ENCODE data around the gene MTMR11. TPM values are rescaled to one million over a fixed set of nuclear protein-coding genes. Genes with fewer than 3 reads are reported as not detected.

The MTMR11 gene
- total RNA-seq, 1 donor from 2014 or later, result 1.1 TPM

GRCh38 chr1:149927563-149928400 lies 8.9 kb downstream of the MTMR11 start, which contains the start of gene SF3B4:
SF3B4 (minus strand) TSS chr1:149927803; CDS start chr1:149927759, 44 bp downstream.
- DNase-seq (ENCODE audit: low read depth) (peak; percentile 84), FAIRE-seq (no peak)

GRCh38 chr1:149927056-149927562 lies 9.6 kb downstream of the MTMR11 start:
- Histone ChIP-seq H3K4me3 (ENCODE audit: low read depth, low read length) (peak overlapping the region; percentile 53), H3K27me3 (ENCODE audit: control insufficient read depth, insufficient read depth, low read length) (no peaks in the 10 kb centered on the region), H3K36me3 (ENCODE audit: control insufficient read depth, insufficient read depth, low read length) (peaks cover 19% of the 10 kb centered on the region)
- TF ChIP-seq CTCF (IDR thresholded peaks at IDR 0.05; ENCODE audit: insufficient read depth, low read length, severe bottlenecking), result no peak
- DNase-seq (ENCODE audit: low read depth) (peak; percentile 9), FAIRE-seq (no peak)

More at GRCh38 chr1:149927563-149928400, 8.9 kb downstream of the MTMR11 start, which contains the start of gene SF3B4:
- Histone ChIP-seq H3K27me3 (ENCODE audit: control insufficient read depth, insufficient read depth, low read length) (no peaks in the 10 kb centered on the region), H3K4me3 (ENCODE audit: low read depth, low read length) (peak within 1 kb of the TSS; percentile 53), H3K36me3 (ENCODE audit: control insufficient read depth, insufficient read depth, low read length) (peaks cover 19% of the 10 kb centered on the region)
- TF ChIP-seq CTCF (IDR thresholded peaks at IDR 0.05; ENCODE audit: insufficient read depth, low read length, severe bottlenecking), result no peak

GRCh38 chr1:149926296-149926695 lies 10.4 kb downstream of the MTMR11 start:
- DNase-seq (ENCODE audit: low read depth), result no peak
- no peak overlapping the region for H3K4me3 ChIP-seq (ENCODE audit: low read depth, low read length)
- peaks cover 19% of the 10 kb centered on the region for H3K36me3 ChIP-seq (ENCODE audit: control insufficient read depth, insufficient read depth, low read length)
- H3K27me3 ChIP-seq (ENCODE audit: control insufficient read depth, insufficient read depth, low read length), result no peaks in the 10 kb centered on the region
- TF ChIP-seq CTCF (IDR thresholded peaks at IDR 0.05; ENCODE audit: insufficient read depth, low read length, severe bottlenecking), result no peak
- no peak for FAIRE-seq

GRCh38 chr1:149925751-149926150 lies 10.9 kb downstream of the MTMR11 start:
- no peak for TF ChIP-seq CTCF (IDR thresholded peaks at IDR 0.05; ENCODE audit: insufficient read depth, low read length, severe bottlenecking)
- DNase-seq (ENCODE audit: low read depth) (no peak), FAIRE-seq (no peak)
- Histone ChIP-seq H3K36me3 (ENCODE audit: control insufficient read depth, insufficient read depth, low read length) (peaks cover 19% of the 10 kb centered on the region), H3K27me3 (ENCODE audit: control insufficient read depth, insufficient read depth, low read length) (no peaks in the 10 kb centered on the region), H3K4me3 (ENCODE audit: low read depth, low read length) (no peak overlapping the region)

- H3K4me3 ChIP-seq (ENCODE audit: low read depth, low read length), result no peak overlapping the region
- H3K27me3 ChIP-seq (ENCODE audit: control insufficient read depth, insufficient read depth, low read length), result no peaks in the 10 kb centered on the region
- no peak for FAIRE-seq
- H3K36me3 ChIP-seq (ENCODE audit: control insufficient read depth, insufficient read depth, low read length), result peaks cover 19% of the 10 kb centered on the region
- no peak for TF ChIP-seq CTCF (IDR thresholded peaks at IDR 0.05; ENCODE audit: insufficient read depth, low read length, severe bottlenecking)
- no peak for DNase-seq (ENCODE audit: low read depth)
Measured at GRCh38 chr1:149925345-149925744, 11.3 kb downstream of the MTMR11 start.

Measured in bronchial epithelial cell (primary cell).